KBM-7 (cell line): ENCODE data around the gene NDUFV1.
"Not testable (repeated sequence)": the region's sequence is repeated elsewhere in the genome, so short reads cannot be mapped to it uniquely, and the experiment has no call there.

Source experiments
- DNase-seq: peaks from one replicate; pipeline ENCODE4 v3.0.0-alpha.2; 2015
- in situ Hi-C: fragments of 300-500 bp; cut with MboI; formaldehyde crosslinking; loops from 2 replicates; pipeline ENCODE4 v1.14.3; 2020; ENCODE audit warnings: low sequenced_read_pairs, low pct_unique_long_range_greater_than_20kb, mixed read lengths

The NDUFV1 gene

GRCh38 chr11:67584881-67585873, 21.6 kb upstream of the NDUFV1 start:
- in situ Hi-C loops: no loop called here
- no peak for DNase-seq

DNA sequence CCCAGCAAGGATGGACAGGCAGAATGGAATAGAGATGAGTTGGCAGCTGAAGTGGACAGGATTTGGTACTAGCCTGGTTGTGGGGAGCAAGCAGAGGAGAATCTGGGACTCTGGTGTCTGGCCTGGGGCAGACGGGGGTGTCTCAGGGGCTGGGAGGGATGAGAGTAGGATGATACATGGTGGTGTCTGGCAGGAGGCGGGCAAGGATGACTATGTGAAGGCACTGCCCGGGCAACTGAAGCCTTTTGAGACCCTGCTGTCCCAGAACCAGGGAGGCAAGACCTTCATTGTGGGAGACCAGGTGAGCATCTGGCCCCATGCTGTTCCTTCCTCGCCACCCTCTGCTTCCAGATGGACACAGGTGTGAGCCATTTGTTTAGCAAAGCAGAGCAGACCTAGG, 20.8 kb upstream of the NDUFV1 start:
- in situ Hi-C loops: no loop called here
- DNase-seq: no peak

GRCh38 chr11:67586568-67587250, 20.0 kb upstream of the NDUFV1 start:
- DNase-seq: no peak
- in situ Hi-C loops: no loop called here

GRCh38 chr11:67588136-67588503, 18.6 kb upstream of the NDUFV1 start:
- in situ Hi-C loops: no loop called here

GRCh38 chr11:67588899-67589415, 17.8 kb upstream of the NDUFV1 start:
- DNase-seq: peak; percentile 31

More at GRCh38 chr11:67588136-67588503, 18.6 kb upstream of the NDUFV1 start:
- no peak for DNase-seq

GRCh38 chr11:67592880-67593564, 13.7 kb upstream of the NDUFV1 start:
- DNase-seq: no peak
- in situ Hi-C loops: no loop called here

More at GRCh38 chr11:67588899-67589415, 17.8 kb upstream of the NDUFV1 start:
- in situ Hi-C loops: not testable (repeated sequence)

DNA sequence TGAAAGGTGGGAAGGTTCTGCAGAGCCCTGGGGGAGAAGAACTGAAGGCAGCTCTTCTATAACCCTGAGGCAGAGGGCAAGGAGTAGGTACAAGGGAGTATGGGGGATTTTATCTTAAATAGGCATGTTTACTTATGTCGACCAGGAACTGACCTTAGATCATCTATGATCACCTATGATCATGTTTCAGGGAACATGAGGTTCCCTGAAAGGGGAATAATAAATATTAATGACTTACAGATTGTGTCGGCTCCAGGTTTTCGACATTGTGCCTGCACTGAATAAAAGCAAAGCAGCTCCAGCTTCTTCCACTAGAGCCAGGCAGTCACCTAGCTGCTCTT, 13.2 kb upstream of the NDUFV1 start:
- in situ Hi-C loops: no loop called here
- no peak for DNase-seq

- DNase-seq: no peak
- in situ Hi-C loops: no loop called here
Measured at GRCh38 chr11:67594480-67594879, 12.3 kb upstream of the NDUFV1 start.

GRCh38 chr11:67596753-67597300, 9.9 kb upstream of the NDUFV1 start:
- in situ Hi-C loops: no loop called here
- DNase-seq: no peak

GRCh38 chr11:67597458-67597857, 9.3 kb upstream of the NDUFV1 start:
- DNase-seq: not testable (repeated sequence)

DNA sequence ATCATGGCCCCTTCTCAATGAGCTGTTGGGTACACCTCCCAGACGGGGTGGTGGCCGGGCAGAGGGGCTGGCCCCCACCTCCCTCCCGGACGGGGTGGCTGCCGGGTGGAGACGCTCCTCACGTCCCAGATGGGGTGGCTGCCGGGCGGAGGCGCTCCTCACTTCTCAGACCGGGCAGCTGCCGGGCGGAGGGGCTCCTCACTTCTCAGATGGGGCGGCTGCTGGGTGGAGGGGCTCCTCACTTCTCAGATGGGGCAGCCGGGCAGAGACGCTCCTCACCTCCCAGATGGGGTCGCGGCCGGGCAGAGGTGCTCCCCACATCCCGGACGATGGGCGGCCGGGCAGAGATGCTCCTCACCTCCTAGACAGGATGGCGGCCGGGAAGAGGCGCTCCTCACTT, 8.8 kb upstream of the NDUFV1 start:
- in situ Hi-C loops, DNase-seq: not testable (repeated sequence)

More at GRCh38 chr11:67597458-67597857, 9.3 kb upstream of the NDUFV1 start:
- in situ Hi-C loops: not testable (repeated sequence)

GRCh38 chr11:67599149-67599548, 7.6 kb upstream of the NDUFV1 start:
- in situ Hi-C loops: no loop called here
- DNase-seq: no peak

GRCh38 chr11:67600324-67601029, 6.3 kb upstream of the NDUFV1 start:
- in situ Hi-C loops: no loop called here
- DNase-seq: peak; percentile 78

- DNase-seq: no peak
Measured at GRCh38 chr11:67601098-67601497, 5.6 kb upstream of the NDUFV1 start.

DNA sequence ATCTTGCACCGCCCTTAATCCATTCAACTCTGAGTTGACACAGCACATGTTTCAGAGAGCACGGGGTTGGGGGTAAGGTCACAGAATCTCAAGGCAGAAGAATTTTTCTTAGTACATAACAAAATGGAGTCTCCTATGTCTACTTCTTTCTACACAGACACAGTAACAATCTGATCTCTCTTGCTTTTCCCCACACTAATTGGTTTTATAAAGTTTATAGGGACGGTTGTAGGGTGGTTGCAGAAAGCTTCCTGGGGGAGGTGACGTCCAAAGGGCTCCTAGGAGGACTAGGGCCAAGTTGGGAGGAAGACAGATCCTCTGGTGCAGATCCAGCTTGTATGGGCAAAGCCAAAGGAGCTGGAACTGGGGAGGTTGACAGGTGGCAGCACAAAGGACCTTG, 2.6 kb upstream of the NDUFV1 start:
- DNase-seq, in situ Hi-C loops: not testable (repeated sequence)

More at GRCh38 chr11:67601098-67601497, 5.6 kb upstream of the NDUFV1 start:
- in situ Hi-C loops: no loop called here

- no peak for DNase-seq
- in situ Hi-C loops: no loop called here
Measured at GRCh38 chr11:67604815-67605214, 1.9 kb upstream of the NDUFV1 start.

DNA sequence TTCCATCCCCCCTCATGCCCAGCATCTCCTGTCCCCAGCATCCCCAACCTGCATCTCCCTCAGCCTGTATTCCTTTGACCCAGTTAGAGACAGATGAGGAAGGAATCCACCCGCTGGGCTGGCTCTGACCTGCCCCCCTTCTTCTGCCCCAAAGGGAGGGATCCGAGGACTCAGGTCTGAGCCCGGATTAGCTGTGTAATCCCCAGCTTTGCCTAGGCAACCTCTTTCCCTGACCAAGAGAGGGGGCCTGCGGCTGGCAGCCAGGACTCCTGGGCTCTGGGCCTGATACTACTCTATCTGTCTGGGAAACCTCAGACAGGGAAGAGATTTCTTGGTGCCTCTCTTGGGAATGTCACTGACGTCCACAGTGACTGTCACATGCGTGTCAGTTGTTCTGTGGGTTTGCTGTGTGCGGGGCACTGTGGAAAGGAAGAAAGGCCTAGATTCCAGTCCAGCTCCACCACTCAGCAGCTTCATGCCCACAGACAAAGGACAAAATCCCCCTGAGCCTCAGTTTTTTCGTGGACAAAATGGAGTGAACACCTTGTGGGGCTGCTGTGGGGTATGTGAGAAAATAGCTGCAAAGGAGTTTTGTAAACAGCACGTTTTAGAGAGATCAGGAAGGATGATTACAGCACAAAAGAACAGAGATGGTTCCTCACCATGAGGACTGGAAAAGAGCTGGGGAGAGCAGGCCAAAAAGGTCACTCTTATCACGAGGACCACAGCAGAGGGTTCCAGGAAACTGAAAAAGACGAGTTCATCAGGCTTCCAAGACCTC, 1.3 kb upstream of the NDUFV1 start:
- DNase-seq: no peak
- in situ Hi-C loops: no loop called here

DNA sequence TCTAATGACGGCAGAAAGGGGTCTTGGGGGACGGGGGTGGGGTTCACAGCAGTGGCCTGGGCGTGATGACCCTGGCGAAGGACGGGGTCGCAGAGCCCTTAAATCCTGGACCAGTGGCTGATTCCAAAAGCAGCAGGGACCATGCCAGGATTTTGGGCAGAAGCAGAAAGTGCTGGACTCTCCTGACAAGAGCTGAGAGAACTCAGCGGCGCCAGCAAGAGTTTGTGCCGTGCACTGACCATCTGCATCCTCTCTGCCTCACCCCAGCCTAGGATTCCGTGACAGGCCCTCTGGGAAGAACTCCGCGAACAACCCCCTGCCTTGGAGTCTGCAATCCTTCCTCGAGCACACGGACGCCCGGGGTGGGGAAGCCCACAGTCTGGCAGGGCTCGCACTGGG, 644 bp upstream of the NDUFV1 start:
- DNase-seq: no peak
- in situ Hi-C loops: no loop called here
